ENCODE results near the gene IFIT1B.
"Not testable (repeated sequence)": the region's sequence is repeated elsewhere in the genome, so short reads cannot be mapped to it uniquely, and the experiment has no call there.

The IFIT1B gene

DNA sequence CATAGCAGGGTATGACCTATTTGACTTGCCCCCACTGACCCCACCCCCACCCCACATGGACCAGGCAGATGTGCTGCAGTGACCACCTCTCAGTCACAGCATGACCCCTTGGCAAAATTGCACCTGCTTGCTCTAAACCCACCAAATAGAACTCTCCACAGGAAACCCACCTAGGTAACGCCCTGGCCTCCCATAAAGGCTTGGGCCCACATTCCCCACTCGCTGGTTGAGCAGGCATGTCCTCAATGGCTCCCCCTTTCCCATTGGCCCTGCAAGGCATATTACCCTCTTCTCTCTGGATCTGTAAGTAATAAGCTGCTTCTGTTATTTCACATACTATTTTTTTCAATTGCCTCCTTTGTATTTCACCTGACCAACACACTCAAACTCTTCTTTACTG lies 17.3 kb downstream of the IFIT1B start:
- Histone ChIP-seq H2AFZ (ENCODE audit: low read depth, low read length) (no peak overlapping the region), H3K27me3 (ENCODE audit: insufficient read depth, low read length) (no peaks in the 10 kb centered on the region), H3K4me3 (ENCODE audit: low read length) (no peak overlapping the region), H3K9me3 (ENCODE audit: low read length) (no peaks in the 10 kb centered on the region), H3K4me1 (ENCODE audit: insufficient read depth, low read length) (peaks cover 12% of the 10 kb centered on the region), H3K36me3 (ENCODE audit: insufficient read depth, low read length) (no peaks in the 10 kb centered on the region)

- H2AFZ ChIP-seq (ENCODE audit: low read depth, low read length): no peak overlapping the region
- H3K27me3 ChIP-seq (ENCODE audit: insufficient read depth, low read length): no peaks in the 10 kb centered on the region
- H3K9me3 ChIP-seq (ENCODE audit: low read length): no peaks in the 10 kb centered on the region
- H3K36me3 ChIP-seq (ENCODE audit: insufficient read depth, low read length): no peaks in the 10 kb centered on the region
- H3K4me3 ChIP-seq (ENCODE audit: low read length): no peak overlapping the region
- peaks cover 3% of the 10 kb centered on the region for H3K4me1 ChIP-seq (ENCODE audit: insufficient read depth, low read length)
Observed at GRCh38 chr10:89398003-89398749, 20.3 kb downstream of the IFIT1B start.

DNA sequence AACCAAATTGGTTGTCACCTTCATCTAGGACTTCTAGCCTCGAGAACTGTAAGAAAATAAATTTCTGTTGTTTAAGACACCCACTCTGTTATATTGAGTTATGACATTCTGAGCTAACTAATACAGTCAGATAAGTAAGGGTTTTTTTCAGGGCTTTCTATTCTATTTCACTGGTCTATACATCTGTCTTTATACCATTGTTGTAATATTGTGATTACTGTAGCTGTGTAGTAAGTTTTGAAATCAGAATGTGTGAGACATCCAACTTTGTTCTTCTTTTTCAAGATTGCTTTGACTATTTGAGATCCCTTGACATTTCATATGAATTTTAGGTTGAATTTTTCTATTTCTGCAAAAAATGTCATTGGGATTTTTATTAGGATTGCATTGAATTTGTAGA lies 22.1 kb downstream of the IFIT1B start:
- no peaks in the 10 kb centered on the region for H3K36me3 ChIP-seq (ENCODE audit: insufficient read depth, low read length)
- H3K9me3 ChIP-seq (ENCODE audit: low read length): no peaks in the 10 kb centered on the region
- H3K4me1 ChIP-seq (ENCODE audit: insufficient read depth, low read length): peaks cover 3% of the 10 kb centered on the region
- no peaks in the 10 kb centered on the region for H3K27me3 ChIP-seq (ENCODE audit: insufficient read depth, low read length)
- no peak overlapping the region for H2AFZ ChIP-seq (ENCODE audit: low read depth, low read length)
- H3K4me3 ChIP-seq (ENCODE audit: low read length): no peak overlapping the region

GRCh38 chr10:89403043-89403442 lies 25.2 kb downstream of the IFIT1B start:
- Histone ChIP-seq H2AFZ (ENCODE audit: low read depth, low read length) (no peak overlapping the region), H3K4me3 (ENCODE audit: low read length) (no peak overlapping the region), H3K4me1 (ENCODE audit: insufficient read depth, low read length) (peaks cover under 1% of the 10 kb centered on the region), H3K27me3 (ENCODE audit: insufficient read depth, low read length) (no peaks in the 10 kb centered on the region), H3K9me3 (ENCODE audit: low read length) (no peaks in the 10 kb centered on the region), H3K36me3 (ENCODE audit: insufficient read depth, low read length) (no peaks in the 10 kb centered on the region)

DNA sequence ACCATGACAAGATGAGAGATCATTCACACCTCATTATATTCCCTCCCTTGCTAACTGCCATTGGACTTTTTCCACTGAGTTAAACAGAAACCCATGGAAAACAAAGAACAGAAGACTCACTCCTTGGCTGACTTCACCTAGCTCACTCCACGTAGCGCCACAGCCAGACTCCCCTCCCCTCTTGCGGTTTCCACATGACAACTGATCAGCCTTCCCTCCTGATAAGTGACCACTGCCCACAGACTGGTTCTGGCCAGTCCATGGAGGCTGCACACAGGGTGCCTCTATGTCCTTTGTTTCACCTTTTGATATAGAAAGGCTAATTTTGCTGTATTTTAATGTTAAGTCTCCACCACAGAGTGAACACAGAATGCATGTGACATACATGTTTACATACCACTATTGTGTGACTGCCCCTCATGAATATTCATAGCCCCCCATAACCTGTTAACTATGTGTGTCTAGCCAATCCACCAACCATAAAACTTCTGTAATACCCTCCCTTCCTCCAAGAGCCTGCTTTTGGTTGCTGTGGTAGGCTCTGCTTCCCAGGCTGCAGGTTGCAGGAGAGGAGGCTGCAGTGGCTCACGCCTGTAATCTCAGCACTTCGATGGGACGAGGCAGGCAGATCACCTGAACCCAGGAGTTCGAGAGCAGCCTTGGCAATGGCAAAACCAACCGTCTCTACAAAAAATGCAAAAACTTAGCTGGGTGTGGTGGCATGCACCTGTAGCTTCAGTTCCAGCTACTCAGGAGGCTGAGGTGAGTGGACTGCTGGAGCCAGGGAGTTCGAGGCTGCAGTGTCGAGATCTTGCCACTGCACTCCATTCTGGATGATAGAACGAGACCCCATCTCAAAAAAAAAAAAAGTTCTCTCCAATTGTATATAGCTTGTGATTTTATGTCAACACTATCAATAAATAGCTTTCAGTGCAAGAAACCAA lies 26.5 kb downstream of the IFIT1B start:
- no peaks in the 10 kb centered on the region for H3K27me3 ChIP-seq (ENCODE audit: insufficient read depth, low read length)
- no peaks in the 10 kb centered on the region for H3K36me3 ChIP-seq (ENCODE audit: insufficient read depth, low read length)
- H3K4me1 ChIP-seq (ENCODE audit: insufficient read depth, low read length): no peaks in the 10 kb centered on the region
- H3K4me3 ChIP-seq (ENCODE audit: low read length): no peak overlapping the region
- H2AFZ ChIP-seq (ENCODE audit: low read depth, low read length): no peak overlapping the region
- H3K9me3 ChIP-seq (ENCODE audit: low read length): peaks cover 3% of the 10 kb centered on the region

DNA sequence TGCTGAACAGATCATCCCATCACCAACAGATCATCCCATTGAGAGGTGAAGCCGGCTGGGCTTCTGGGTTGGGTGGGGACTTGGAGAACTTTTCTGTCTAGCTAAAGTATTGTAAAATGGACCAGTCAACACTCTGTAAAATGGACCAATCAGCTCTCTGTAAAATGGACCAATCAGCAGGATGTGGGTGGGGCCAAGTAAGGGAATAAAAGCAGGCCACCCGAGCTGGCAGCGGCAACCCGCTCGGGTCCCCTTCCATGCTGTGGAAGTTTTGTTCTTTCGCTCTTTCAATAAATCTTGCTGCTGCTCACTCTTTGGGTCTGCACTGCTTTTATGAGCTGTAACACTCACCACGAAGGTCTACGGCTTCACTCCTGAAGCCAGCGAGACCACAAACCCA lies 28.3 kb downstream of the IFIT1B start:
- H3K4me1 ChIP-seq (ENCODE audit: insufficient read depth, low read length); H3K4me3 ChIP-seq (ENCODE audit: low read length); H2AFZ ChIP-seq (ENCODE audit: low read depth, low read length); H3K9me3 ChIP-seq (ENCODE audit: low read length); H3K36me3 ChIP-seq (ENCODE audit: insufficient read depth, low read length); H3K27me3 ChIP-seq (ENCODE audit: insufficient read depth, low read length): not testable (repeated sequence)

DNA sequence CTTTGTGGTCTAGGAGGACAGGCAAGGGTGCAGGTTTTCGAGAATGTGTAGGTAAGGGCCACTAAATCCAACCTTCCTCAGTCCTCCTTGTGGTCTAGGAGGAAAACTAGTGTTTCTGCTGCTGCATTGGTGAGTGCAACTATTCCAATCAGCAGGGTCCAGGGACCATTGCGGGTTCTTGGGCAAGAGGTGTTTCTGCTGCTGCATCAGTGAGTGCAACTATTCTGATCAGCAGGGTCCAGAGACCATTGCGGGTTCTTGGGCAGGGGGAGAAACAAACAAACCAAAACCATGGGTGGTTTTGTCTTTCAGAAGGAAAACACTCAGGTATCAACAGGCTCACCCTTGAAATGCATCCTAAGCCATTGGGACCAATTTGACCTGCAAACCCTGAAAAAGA lies 29.9 kb downstream of the IFIT1B start:
- not testable (repeated sequence) for H3K4me3 ChIP-seq (ENCODE audit: low read length); H2AFZ ChIP-seq (ENCODE audit: low read depth, low read length); H3K27me3 ChIP-seq (ENCODE audit: insufficient read depth, low read length); H3K4me1 ChIP-seq (ENCODE audit: insufficient read depth, low read length); H3K9me3 ChIP-seq (ENCODE audit: low read length); H3K36me3 ChIP-seq (ENCODE audit: insufficient read depth, low read length)

- H3K27me3 ChIP-seq (ENCODE audit: insufficient read depth, low read length); H3K9me3 ChIP-seq (ENCODE audit: low read length); H3K4me3 ChIP-seq (ENCODE audit: low read length); H3K4me1 ChIP-seq (ENCODE audit: insufficient read depth, low read length); H2AFZ ChIP-seq (ENCODE audit: low read depth, low read length); H3K36me3 ChIP-seq (ENCODE audit: insufficient read depth, low read length): not testable (repeated sequence)
Observed at GRCh38 chr10:89409282-89409681, 31.4 kb downstream of the IFIT1B start.

- H2AFZ ChIP-seq (ENCODE audit: low read depth, low read length); H3K9me3 ChIP-seq (ENCODE audit: low read length); H3K4me1 ChIP-seq (ENCODE audit: insufficient read depth, low read length): not testable (repeated sequence)
Observed at GRCh38 chr10:89410551-89410950, 32.7 kb downstream of the IFIT1B start.

GRCh38 chr10:89411135-89411534 lies 33.3 kb downstream of the IFIT1B start:
- not testable (repeated sequence) for H3K4me1 ChIP-seq (ENCODE audit: insufficient read depth, low read length); H3K4me3 ChIP-seq (ENCODE audit: low read length); H2AFZ ChIP-seq (ENCODE audit: low read depth, low read length); H3K36me3 ChIP-seq (ENCODE audit: insufficient read depth, low read length); H3K27me3 ChIP-seq (ENCODE audit: insufficient read depth, low read length); H3K9me3 ChIP-seq (ENCODE audit: low read length)

More at GRCh38 chr10:89410551-89410950, 32.7 kb downstream of the IFIT1B start:
- H3K36me3 ChIP-seq (ENCODE audit: insufficient read depth, low read length); H3K27me3 ChIP-seq (ENCODE audit: insufficient read depth, low read length); H3K4me3 ChIP-seq (ENCODE audit: low read length): not testable (repeated sequence)

DNA sequence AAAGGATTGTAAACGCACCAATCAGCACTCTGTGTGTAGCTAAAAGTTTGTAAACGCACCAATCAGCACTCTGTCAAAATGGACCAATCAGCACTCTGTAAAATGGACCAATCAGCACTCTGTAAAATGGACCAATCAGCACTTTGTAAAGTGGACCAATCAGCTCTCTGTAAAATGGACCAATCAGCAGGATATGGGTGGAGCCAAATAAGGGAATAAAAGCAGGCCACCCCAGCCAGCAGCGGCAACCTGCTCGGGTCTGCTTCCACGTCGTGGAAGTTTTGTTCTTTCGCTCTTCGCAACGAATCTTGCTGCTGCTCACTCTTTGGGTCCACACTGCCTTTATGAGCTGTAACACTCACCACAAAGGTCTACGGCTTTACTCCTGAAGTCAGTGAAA lies 34.4 kb downstream of the IFIT1B start:
- H2AFZ ChIP-seq (ENCODE audit: low read depth, low read length); H3K4me3 ChIP-seq (ENCODE audit: low read length); H3K27me3 ChIP-seq (ENCODE audit: insufficient read depth, low read length); H3K4me1 ChIP-seq (ENCODE audit: insufficient read depth, low read length); H3K36me3 ChIP-seq (ENCODE audit: insufficient read depth, low read length); H3K9me3 ChIP-seq (ENCODE audit: low read length): not testable (repeated sequence)

- no peaks in the 10 kb centered on the region for H3K27me3 ChIP-seq (ENCODE audit: insufficient read depth, low read length)
- peak overlapping the region; percentile 72 for H3K4me3 ChIP-seq (ENCODE audit: low read length)
- peaks cover 9% of the 10 kb centered on the region for H3K9me3 ChIP-seq (ENCODE audit: low read length)
- peaks cover 2% of the 10 kb centered on the region for H3K4me1 ChIP-seq (ENCODE audit: insufficient read depth, low read length)
- peaks cover 12% of the 10 kb centered on the region for H3K36me3 ChIP-seq (ENCODE audit: insufficient read depth, low read length)
- no peak overlapping the region for H2AFZ ChIP-seq (ENCODE audit: low read depth, low read length)
Observed at GRCh38 chr10:89413398-89413912, 35.6 kb downstream of the IFIT1B start.

DNA sequence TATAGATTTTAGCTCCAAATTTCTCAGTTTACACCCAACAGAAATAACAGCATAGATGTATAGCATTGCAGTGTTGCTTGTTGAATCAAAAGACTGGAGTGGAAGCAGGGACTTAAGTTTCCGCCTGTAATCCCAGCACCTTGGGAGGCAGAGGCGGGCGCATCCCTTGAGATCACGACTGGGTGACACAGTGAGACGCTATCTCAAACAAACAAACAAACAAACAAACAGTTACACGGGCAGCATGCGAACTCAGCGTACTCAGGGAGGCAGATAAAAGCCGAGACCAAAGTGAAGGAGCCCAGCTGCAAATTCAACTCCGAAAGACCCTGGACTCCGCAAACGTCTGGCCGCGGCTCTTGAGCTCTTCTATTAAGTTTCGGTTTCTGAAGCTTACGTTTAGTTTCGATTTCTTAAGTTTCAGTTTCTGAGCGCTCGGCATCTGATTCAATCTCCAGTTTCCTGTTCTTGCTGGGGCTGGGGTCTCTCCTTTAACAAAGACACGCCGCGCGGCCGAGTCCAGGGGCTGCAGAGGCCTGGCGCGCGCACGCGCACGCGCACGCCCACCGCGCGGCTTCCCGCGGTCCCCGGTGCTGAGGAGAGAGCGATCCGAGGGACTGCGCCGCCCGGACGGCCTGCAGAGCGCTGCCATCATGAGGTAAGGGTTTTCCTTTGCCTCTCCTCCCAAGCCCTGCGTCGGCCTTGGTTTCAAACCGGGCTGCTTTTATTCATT lies 36.5 kb downstream of the IFIT1B start, which contains the start of gene IFIT5:
TSS of gene IFIT5 (plus strand) at position 423 of the 733 bp plus-strand sequence. CDS start at position 654, 231 bp downstream.
- Histone ChIP-seq H3K4me1 (ENCODE audit: insufficient read depth, low read length) (peaks cover 3% of the 10 kb centered on the region), H3K36me3 (ENCODE audit: insufficient read depth, low read length) (peaks cover 12% of the 10 kb centered on the region), H3K9me3 (ENCODE audit: low read length) (peaks cover 7% of the 10 kb centered on the region), H3K4me3 (ENCODE audit: low read length) (peak within 1 kb of the TSS; percentile 72), H3K27me3 (ENCODE audit: insufficient read depth, low read length) (no peaks in the 10 kb centered on the region), H2AFZ (ENCODE audit: low read depth, low read length) (peak within 1 kb of the TSS; percentile 81)
